ENCODE measurements around the gene CCDC27. TPM values are rescaled to one million over a fixed set of nuclear protein-coding genes. Genes with fewer than 3 reads are reported as not detected.

CCDC27 gene
- total and polyA plus RNA-seq, 2 of the 13 experiments (the other 11 are each of a cell fraction or from before 2014, with no cell fraction given), result not detected

DNA sequence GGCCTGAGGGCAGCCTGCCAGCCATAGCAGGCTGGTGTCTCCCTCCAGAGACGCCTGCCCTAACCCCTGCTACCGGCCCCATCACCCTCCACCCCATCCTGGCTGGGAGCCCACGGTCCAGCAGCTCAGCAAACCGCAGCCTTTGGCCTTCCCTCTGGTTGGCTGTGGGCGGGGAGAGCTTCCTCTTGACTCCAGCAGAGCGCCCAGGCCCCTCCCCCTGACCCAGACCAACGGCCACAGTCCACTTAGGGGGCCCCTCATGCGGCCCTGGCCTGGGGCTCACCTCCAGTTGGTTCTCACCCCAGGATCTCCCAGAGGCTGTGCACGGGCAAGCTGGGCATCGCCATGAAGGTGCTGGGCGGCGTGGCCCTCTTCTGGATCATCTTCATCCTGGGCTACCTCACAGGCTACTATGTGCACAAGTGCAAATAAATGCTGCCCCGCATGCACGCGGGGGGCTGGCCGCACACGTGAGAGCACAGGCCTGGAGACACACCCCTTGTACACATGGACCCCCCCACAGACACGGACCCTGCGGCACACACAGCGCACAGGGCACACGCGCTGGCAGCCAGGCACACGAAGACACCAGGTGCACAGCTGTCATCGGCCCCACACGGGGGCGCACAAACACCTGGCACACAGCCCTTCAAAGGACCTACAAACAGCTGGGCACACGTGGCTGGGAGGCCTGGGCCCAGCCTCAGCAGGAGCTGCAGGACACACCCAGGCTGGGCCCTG lies 23.4 kb downstream of the CCDC27 start (continued):
- TF ChIP-seq POLR2AphosphoS2 (IDR thresholded peaks at IDR 0.05; ENCODE audit: low read depth, low read length) (no peak), CREB1 (IDR thresholded peaks at IDR 0.05) (0 out of 2 replicates have a peak, but pooled peaks have one; percentile 30), CREB1 (CRISPR knock-in tag; IDR thresholded peaks at IDR 0.05) (no peak), PTBP1 (IDR thresholded peaks at IDR 0.05; ENCODE audit: low read depth, low read length, poor library complexity, severe bottlenecking) (no peak), HMGA1 (CRISPR knock-in tag; conservative IDR thresholded peaks at IDR 0.05) (no peak), MED13 (CRISPR knock-in tag; IDR thresholded peaks at IDR 0.05) (no peak), NFE2L2 (IDR thresholded peaks at IDR 0.05; ENCODE audit: low read length) (no peak), NFATC3 (CRISPR knock-in tag; IDR thresholded peaks at IDR 0.05) (no peak), ZNF232 (CRISPR knock-in tag; IDR thresholded peaks at IDR 0.05; ENCODE audit: borderline replicate concordance) (peak; percentile 86), NCOA2 (CRISPR knock-in tag; IDR thresholded peaks at IDR 0.05) (peak; percentile 61), ZNF672 (CRISPR knock-in tag; IDR thresholded peaks at IDR 0.05) (no peak; the same call in 1 of the 2 replicates), HOXD1 (CRISPR knock-in tag; IDR thresholded peaks at IDR 0.05) (peak; percentile 41), ISX (CRISPR knock-in tag; conservative IDR thresholded peaks at IDR 0.05) (no peak), SOX5 (CRISPR knock-in tag; IDR thresholded peaks at IDR 0.05; ENCODE audit: borderline replicate concordance) (peak; percentile 35), NBN (conservative IDR thresholded peaks at IDR 0.05) (no peak)
- TF ChIP-seq, protein P1, sequence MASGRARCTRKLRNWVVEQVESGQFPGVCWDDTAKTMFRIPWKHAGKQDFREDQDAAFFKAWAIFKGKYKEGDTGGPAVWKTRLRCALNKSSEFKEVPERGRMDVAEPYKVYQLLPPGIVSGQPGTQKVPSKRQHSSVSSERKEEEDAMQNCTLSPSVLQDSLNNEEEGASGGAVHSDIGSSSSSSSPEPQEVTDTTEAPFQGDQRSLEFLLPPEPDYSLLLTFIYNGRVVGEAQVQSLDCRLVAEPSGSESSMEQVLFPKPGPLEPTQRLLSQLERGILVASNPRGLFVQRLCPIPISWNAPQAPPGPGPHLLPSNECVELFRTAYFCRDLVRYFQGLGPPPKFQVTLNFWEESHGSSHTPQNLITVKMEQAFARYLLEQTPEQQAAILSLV (CRISPR knock-in tag; IDR thresholded peaks at IDR 0.05; ENCODE audit: borderline replicate concordance), result peak; percentile 94; the same call in 1 of the 2 replicates
- TF ChIP-seq, protein P2, sequence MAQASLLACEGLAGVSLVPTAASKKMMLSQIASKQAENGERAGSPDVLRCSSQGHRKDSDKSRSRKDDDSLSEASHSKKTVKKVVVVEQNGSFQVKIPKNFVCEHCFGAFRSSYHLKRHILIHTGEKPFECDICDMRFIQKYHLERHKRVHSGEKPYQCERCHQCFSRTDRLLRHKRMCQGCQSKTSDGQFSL (CRISPR knock-in tag; IDR thresholded peaks at IDR 0.05), result peak; percentile 89; the same call in 1 of the 2 replicates
- TF ChIP-seq, protein P3, sequence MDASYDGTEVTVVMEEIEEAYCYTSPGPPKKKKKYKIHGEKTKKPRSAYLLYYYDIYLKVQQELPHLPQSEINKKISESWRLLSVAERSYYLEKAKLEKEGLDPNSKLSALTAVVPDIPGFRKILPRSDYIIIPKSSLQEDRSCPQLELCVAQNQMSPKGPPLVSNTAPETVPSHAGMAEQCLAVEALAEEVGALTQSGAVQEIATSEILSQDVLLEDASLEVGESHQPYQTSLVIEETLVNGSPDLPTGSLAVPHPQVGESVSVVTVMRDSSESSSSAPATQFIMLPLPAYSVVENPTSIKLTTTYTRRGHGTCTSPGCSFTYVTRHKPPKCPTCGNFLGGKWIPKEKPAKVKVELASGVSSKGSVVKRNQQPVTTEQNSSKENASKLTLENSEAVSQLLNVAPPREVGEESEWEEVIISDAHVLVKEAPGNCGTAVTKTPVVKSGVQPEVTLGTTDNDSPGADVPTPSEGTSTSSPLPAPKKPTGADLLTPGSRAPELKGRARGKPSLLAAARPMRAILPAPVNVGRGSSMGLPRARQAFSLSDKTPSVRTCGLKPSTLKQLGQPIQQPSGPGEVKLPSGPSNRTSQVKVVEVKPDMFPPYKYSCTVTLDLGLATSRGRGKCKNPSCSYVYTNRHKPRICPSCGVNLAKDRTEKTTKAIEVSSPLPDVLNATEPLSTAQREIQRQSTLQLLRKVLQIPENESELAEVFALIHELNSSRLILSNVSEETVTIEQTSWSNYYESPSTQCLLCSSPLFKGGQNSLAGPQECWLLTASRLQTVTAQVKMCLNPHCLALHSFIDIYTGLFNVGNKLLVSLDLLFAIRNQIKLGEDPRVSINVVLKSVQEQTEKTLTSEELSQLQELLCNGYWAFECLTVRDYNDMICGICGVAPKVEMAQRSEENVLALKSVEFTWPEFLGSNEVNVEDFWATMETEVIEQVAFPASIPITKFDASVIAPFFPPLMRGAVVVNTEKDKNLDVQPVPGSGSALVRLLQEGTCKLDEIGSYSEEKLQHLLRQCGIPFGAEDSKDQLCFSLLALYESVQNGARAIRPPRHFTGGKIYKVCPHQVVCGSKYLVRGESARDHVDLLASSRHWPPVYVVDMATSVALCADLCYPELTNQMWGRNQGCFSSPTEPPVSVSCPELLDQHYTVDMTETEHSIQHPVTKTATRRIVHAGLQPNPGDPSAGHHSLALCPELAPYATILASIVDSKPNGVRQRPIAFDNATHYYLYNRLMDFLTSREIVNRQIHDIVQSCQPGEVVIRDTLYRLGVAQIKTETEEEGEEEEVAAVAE (CRISPR knock-in tag; IDR thresholded peaks at IDR 0.05; ENCODE audit: borderline replicate concordance), result no peak; the same call in 1 of the 2 replicates
- TF ChIP-seq, protein P4, sequence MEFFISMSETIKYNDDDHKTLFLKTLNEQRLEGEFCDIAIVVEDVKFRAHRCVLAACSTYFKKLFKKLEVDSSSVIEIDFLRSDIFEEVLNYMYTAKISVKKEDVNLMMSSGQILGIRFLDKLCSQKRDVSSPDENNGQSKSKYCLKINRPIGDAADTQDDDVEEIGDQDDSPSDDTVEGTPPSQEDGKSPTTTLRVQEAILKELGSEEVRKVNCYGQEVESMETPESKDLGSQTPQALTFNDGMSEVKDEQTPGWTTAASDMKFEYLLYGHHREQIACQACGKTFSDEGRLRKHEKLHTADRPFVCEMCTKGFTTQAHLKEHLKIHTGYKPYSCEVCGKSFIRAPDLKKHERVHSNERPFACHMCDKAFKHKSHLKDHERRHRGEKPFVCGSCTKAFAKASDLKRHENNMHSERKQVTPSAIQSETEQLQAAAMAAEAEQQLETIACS (CRISPR knock-in tag; IDR thresholded peaks at IDR 0.05), result no peak
- TF ChIP-seq, protein P5, sequence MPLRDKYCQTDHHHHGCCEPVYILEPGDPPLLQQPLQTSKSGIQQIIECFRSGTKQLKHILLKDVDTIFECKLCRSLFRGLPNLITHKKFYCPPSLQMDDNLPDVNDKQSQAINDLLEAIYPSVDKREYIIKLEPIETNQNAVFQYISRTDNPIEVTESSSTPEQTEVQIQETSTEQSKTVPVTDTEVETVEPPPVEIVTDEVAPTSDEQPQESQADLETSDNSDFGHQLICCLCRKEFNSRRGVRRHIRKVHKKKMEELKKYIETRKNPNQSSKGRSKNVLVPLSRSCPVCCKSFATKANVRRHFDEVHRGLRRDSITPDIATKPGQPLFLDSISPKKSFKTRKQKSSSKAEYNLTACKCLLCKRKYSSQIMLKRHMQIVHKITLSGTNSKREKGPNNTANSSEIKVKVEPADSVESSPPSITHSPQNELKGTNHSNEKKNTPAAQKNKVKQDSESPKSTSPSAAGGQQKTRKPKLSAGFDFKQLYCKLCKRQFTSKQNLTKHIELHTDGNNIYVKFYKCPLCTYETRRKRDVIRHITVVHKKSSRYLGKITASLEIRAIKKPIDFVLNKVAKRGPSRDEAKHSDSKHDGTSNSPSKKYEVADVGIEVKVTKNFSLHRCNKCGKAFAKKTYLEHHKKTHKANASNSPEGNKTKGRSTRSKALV (CRISPR knock-in tag; IDR thresholded peaks at IDR 0.05), result peak; percentile 62; the same call in 1 of the 2 replicates
- TF ChIP-seq, protein P6, sequence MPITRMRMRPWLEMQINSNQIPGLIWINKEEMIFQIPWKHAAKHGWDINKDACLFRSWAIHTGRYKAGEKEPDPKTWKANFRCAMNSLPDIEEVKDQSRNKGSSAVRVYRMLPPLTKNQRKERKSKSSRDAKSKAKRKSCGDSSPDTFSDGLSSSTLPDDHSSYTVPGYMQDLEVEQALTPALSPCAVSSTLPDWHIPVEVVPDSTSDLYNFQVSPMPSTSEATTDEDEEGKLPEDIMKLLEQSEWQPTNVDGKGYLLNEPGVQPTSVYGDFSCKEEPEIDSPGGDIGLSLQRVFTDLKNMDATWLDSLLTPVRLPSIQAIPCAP (CRISPR knock-in tag; IDR thresholded peaks at IDR 0.05; ENCODE audit: low read depth), result no peak
